ENCODE measurements around the gene PATJ.

The PATJ gene

DNA sequence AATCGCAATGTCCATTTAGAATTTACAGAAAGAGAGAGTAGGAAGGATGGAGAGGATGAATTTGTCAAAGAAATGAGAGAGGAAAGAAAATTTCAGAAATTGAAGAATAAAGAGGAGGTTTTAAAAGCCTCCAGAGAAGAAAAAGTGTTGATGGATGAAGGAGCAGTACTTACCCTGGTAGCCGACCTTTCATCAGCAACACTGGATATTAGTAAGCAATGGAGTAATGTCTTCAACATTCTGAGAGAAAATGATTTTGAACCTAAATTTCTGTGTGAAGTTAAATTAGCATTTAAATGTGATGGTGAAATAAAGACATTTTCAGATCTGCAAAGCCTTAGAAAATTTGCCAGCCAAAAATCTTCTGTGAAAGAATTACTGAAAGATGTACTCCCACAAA lies 464.9 kb downstream of the PATJ start:
- Histone ChIP-seq H3K4me3 (replicated peaks; ENCODE audit: insufficient read depth, low read length) (no peak overlapping the region), H3K27ac (replicated peaks) (no peak overlapping the region), H3K27me3 (ENCODE audit: insufficient read depth, poor library complexity, severe bottlenecking) (no peaks in the 10 kb centered on the region)
- TF ChIP-seq GABPA (IDR thresholded peaks at IDR 0.05; ENCODE audit: low read depth) (no peak), POLR2AphosphoS5 (IDR thresholded peaks at IDR 0.05; ENCODE audit: low read depth) (no peak), SPI1 (IDR thresholded peaks at IDR 0.05; ENCODE audit: borderline replicate concordance, low read depth) (no peak)
- TF ChIP-seq, protein P1, sequence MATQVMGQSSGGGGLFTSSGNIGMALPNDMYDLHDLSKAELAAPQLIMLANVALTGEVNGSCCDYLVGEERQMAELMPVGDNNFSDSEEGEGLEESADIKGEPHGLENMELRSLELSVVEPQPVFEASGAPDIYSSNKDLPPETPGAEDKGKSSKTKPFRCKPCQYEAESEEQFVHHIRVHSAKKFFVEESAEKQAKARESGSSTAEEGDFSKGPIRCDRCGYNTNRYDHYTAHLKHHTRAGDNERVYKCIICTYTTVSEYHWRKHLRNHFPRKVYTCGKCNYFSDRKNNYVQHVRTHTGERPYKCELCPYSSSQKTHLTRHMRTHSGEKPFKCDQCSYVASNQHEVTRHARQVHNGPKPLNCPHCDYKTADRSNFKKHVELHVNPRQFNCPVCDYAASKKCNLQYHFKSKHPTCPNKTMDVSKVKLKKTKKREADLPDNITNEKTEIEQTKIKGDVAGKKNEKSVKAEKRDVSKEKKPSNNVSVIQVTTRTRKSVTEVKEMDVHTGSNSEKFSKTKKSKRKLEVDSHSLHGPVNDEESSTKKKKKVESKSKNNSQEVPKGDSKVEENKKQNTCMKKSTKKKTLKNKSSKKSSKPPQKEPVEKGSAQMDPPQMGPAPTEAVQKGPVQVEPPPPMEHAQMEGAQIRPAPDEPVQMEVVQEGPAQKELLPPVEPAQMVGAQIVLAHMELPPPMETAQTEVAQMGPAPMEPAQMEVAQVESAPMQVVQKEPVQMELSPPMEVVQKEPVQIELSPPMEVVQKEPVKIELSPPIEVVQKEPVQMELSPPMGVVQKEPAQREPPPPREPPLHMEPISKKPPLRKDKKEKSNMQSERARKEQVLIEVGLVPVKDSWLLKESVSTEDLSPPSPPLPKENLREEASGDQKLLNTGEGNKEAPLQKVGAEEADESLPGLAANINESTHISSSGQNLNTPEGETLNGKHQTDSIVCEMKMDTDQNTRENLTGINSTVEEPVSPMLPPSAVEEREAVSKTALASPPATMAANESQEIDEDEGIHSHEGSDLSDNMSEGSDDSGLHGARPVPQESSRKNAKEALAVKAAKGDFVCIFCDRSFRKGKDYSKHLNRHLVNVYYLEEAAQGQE (IDR thresholded peaks at IDR 0.05; ENCODE audit: insufficient replicate concordance, low read depth), result no peak
- TF ChIP-seq, protein P2, sequence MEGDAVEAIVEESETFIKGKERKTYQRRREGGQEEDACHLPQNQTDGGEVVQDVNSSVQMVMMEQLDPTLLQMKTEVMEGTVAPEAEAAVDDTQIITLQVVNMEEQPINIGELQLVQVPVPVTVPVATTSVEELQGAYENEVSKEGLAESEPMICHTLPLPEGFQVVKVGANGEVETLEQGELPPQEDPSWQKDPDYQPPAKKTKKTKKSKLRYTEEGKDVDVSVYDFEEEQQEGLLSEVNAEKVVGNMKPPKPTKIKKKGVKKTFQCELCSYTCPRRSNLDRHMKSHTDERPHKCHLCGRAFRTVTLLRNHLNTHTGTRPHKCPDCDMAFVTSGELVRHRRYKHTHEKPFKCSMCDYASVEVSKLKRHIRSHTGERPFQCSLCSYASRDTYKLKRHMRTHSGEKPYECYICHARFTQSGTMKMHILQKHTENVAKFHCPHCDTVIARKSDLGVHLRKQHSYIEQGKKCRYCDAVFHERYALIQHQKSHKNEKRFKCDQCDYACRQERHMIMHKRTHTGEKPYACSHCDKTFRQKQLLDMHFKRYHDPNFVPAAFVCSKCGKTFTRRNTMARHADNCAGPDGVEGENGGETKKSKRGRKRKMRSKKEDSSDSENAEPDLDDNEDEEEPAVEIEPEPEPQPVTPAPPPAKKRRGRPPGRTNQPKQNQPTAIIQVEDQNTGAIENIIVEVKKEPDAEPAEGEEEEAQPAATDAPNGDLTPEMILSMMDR (IDR thresholded peaks at IDR 0.05; ENCODE audit: insufficient read depth, low read length), result no peak
- no peak for DNase-seq (ENCODE audit: low read depth in 1 of 2, low spot score in 1 of 2)

DNA sequence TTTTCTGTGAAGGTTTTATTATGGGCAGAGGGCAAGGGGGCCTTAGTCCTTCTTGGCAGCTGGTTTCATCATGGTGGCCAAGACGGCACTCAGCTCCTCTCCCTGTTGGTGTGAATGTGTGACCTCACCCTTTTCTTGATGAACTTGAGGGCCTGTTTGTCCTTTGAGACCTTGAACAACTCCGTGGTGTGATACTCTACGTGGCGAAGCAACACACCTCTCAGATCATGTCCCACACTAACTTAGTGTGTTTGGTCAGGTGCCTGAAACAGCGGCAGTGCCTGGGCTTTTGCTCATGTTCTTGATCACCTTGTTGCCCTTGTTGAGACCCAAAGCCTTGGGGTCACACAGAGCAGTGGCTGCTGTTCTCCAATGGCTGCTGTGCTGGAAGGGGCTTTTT lies 465.8 kb downstream of the PATJ start:
- Histone ChIP-seq H3K27me3 (ENCODE audit: insufficient read depth, poor library complexity, severe bottlenecking) (no peaks in the 10 kb centered on the region), H3K4me3 (replicated peaks; ENCODE audit: insufficient read depth, low read length) (no peak overlapping the region), H3K27ac (replicated peaks) (no peak overlapping the region)
- no peak for DNase-seq (ENCODE audit: low read depth in 1 of 2, low spot score in 1 of 2)
- TF ChIP-seq POLR2AphosphoS5 (IDR thresholded peaks at IDR 0.05; ENCODE audit: low read depth), result no peak
- no peak for TF ChIP-seq SPI1 (IDR thresholded peaks at IDR 0.05; ENCODE audit: borderline replicate concordance, low read depth)
- TF ChIP-seq, protein P1 (IDR thresholded peaks at IDR 0.05; ENCODE audit: insufficient replicate concordance, low read depth), result no peak
- no peak for TF ChIP-seq GABPA (IDR thresholded peaks at IDR 0.05; ENCODE audit: low read depth)
- TF ChIP-seq, protein P2 (IDR thresholded peaks at IDR 0.05; ENCODE audit: insufficient read depth, low read length), result no peak

DNA sequence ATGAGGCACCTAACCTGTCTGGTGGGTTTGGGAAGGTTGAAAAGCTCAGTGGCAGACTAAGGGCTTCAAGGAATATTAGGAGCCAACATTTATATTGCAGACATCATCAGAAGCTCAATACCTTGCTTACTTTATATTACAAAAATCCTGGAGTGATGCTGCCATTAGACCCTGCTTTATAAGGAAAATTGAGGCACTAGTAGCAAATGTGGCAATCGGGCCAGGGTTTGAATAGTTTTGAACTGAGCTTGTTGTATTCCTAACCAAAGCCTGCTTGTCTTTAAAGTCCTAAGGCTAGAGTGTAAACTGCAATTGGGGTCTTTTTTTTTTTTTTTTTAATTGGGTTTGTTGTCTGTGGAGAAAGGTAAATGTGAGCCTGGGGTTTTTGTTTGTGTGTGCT lies 466.7 kb downstream of the PATJ start:
- TF ChIP-seq POLR2AphosphoS5 (IDR thresholded peaks at IDR 0.05; ENCODE audit: low read depth) (no peak), GABPA (IDR thresholded peaks at IDR 0.05; ENCODE audit: low read depth) (no peak), SPI1 (IDR thresholded peaks at IDR 0.05; ENCODE audit: borderline replicate concordance, low read depth) (no peak)
- TF ChIP-seq, protein P2 (IDR thresholded peaks at IDR 0.05; ENCODE audit: insufficient read depth, low read length), result no peak
- TF ChIP-seq, protein P1 (IDR thresholded peaks at IDR 0.05; ENCODE audit: insufficient replicate concordance, low read depth), result no peak
- no peak overlapping the region for H3K4me3 ChIP-seq (replicated peaks; ENCODE audit: insufficient read depth, low read length)
- H3K27ac ChIP-seq (replicated peaks), result no peak overlapping the region
- DNase-seq (ENCODE audit: low read depth in 1 of 2, low spot score in 1 of 2), result no peak
- H3K27me3 ChIP-seq (ENCODE audit: insufficient read depth, poor library complexity, severe bottlenecking), result no peaks in the 10 kb centered on the region

Data from HL-60 (cell line).